Measurements from ENCODE around the gene TIPRL.

GRCh38 chr1:168135116-168135920 lies 43.4 kb upstream of the TIPRL start:
- TF ChIP-seq POLR2A (IDR thresholded peaks at IDR 0.05) (no peak), CTCF (IDR thresholded peaks at IDR 0.05) (no peak)

Data from thyroid gland (tissue), 4 donors.